ENCODE measurements around the gene MRPS21.

GRCh38 chr1:150352866-150353265 lies 59.2 kb downstream of the MRPS21 start:
- TF ChIP-seq CTCF (tag by site-specific recombination; IDR thresholded peaks at IDR 0.05), result no peak
- TF ChIP-seq ZNF155 (tag by site-specific recombination; IDR thresholded peaks at IDR 0.05), result no peak
- TF ChIP-seq ZFP37 (tag by site-specific recombination; IDR thresholded peaks at IDR 0.05), result no peak
- no peak for TF ChIP-seq ELK4 (IDR thresholded peaks at IDR 0.05; ENCODE audit: borderline replicate concordance, low read depth, low read length)
- no peak for TF ChIP-seq PBX3 (CRISPR knock-in tag; IDR thresholded peaks at IDR 0.05)
- TF ChIP-seq, protein P1, sequence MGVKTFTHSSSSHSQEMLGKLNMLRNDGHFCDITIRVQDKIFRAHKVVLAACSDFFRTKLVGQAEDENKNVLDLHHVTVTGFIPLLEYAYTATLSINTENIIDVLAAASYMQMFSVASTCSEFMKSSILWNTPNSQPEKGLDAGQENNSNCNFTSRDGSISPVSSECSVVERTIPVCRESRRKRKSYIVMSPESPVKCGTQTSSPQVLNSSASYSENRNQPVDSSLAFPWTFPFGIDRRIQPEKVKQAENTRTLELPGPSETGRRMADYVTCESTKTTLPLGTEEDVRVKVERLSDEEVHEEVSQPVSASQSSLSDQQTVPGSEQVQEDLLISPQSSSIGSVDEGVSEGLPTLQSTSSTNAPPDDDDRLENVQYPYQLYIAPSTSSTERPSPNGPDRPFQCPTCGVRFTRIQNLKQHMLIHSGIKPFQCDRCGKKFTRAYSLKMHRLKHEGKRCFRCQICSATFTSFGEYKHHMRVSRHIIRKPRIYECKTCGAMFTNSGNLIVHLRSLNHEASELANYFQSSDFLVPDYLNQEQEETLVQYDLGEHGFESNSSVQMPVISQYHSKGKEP (tag by site-specific recombination; IDR thresholded peaks at IDR 0.05), result no peak
- TF ChIP-seq ZBTB21 (tag by site-specific recombination; IDR thresholded peaks at IDR 0.05), result no peak
- TF ChIP-seq ZNF223 (tag by site-specific recombination; IDR thresholded peaks at IDR 0.05), result no peak
- TF ChIP-seq ZNF585B (tag by site-specific recombination; IDR thresholded peaks at IDR 0.05), result no peak
- no peak for TF ChIP-seq GLI4 (tag by site-specific recombination; IDR thresholded peaks at IDR 0.05)
- no peak for TF ChIP-seq SCRT2 (tag by site-specific recombination; IDR thresholded peaks at IDR 0.05)
